ENCODE data around the gene SLC10A4. TPM values are rescaled to one million over a fixed set of nuclear protein-coding genes. Genes with fewer than 3 reads are reported as not detected.

SLC10A4 gene
- total RNA-seq, 1 donor from 2014 or later = 0.24 TPM

DNA sequence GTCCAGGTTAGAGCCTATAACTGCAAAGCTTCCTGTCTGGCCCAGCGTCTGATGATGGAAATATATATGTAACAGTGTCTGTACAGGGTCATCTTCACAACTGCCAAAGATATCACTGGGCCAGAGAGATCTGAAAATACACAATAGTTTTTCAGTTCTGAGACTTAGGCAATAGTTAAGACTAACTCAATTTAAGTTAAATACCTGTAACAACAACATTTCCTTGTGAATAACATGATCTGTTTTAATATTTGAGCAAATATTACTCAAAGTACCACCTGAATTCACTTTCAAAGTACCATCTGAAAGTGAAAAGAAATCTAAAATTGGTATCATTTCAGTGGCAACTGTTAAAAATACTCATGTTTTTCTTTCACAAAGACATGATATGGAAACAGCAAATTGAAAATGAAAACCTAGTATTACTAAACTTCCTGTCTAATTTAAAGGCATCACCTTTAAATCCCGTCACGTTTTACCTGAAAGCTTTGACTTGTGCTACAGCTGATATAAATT lies 16.5 kb downstream of the SLC10A4 start:
- H3K4me1 ChIP-seq = peaks cover 7% of the 10 kb centered on the region
- no peak overlapping the region for H3K4me2 ChIP-seq
- H3K27ac ChIP-seq = no peak overlapping the region
- H3K4me3 ChIP-seq = no peak overlapping the region
- no peaks in the 10 kb centered on the region for H3K4me1 Mint-ChIP-seq
- H3K36me3 Mint-ChIP-seq = peaks cover 4% of the 10 kb centered on the region
- H4K20me1 ChIP-seq (ENCODE audit: low read depth) = no peaks in the 10 kb centered on the region
- peaks cover 21% of the 10 kb centered on the region for H3K36me3 ChIP-seq
- no peak overlapping the region for H3K9ac ChIP-seq
- no peaks in the 10 kb centered on the region for H3K27me3 ChIP-seq
- peaks cover 4% of the 10 kb centered on the region for H3K27me3 Mint-ChIP-seq (ENCODE audit: insufficient read depth, low read depth)
- no peak overlapping the region for H3K27ac Mint-ChIP-seq
- TF ChIP-seq CTCF (IDR thresholded peaks at IDR 0.05) = no peak
- TF ChIP-seq EZH2 (IDR thresholded peaks at IDR 0.05) = no peak
- no peak for TF ChIP-seq EZH2phosphoT487 (IDR thresholded peaks at IDR 0.05)
- no peaks in the 10 kb centered on the region for H3K9me3 ChIP-seq (ENCODE audit: low read depth)
- no peaks in the 10 kb centered on the region for H3F3A ChIP-seq (ENCODE audit: low read depth)
- no peaks in the 10 kb centered on the region for H3K79me2 ChIP-seq (ENCODE audit: low read depth)
- H3K4me3 Mint-ChIP-seq = no peak overlapping the region
- no peak for DNase-seq (ENCODE audit: low spot score)
- no peak overlapping the region for H2AFZ ChIP-seq (replicated peaks)
- H3K9me3 Mint-ChIP-seq = no peaks in the 10 kb centered on the region

GRCh38 chr4:48503233-48504025 lies 20.3 kb downstream of the SLC10A4 start:
- Mint-ChIP-seq H3K36me3 (peaks cover 13% of the 10 kb centered on the region), H3K9me3 (no peaks in the 10 kb centered on the region), H3K4me1 (no peaks in the 10 kb centered on the region), H3K4me3 (no peak overlapping the region), H3K27me3 (ENCODE audit: insufficient read depth, low read depth) (no peaks in the 10 kb centered on the region), H3K27ac (no peak overlapping the region)
- Histone ChIP-seq H4K20me1 (ENCODE audit: low read depth) (no peaks in the 10 kb centered on the region), H3K9ac (no peak overlapping the region), H3K9me3 (ENCODE audit: low read depth) (no peaks in the 10 kb centered on the region), H3K4me1 (peaks cover 7% of the 10 kb centered on the region), H3K36me3 (peaks cover 21% of the 10 kb centered on the region), H3K27ac (no peak overlapping the region), H3K4me3 (no peak overlapping the region), H3K79me2 (ENCODE audit: low read depth) (no peaks in the 10 kb centered on the region), H3K4me2 (no peak overlapping the region), H3F3A (ENCODE audit: low read depth) (no peaks in the 10 kb centered on the region), H3K27me3 (no peaks in the 10 kb centered on the region), H2AFZ (replicated peaks) (no peak overlapping the region)
- TF ChIP-seq EZH2 (IDR thresholded peaks at IDR 0.05) (no peak), EZH2phosphoT487 (IDR thresholded peaks at IDR 0.05) (no peak)
- no peak for DNase-seq (ENCODE audit: low spot score)

- Histone ChIP-seq H3K4me3 (no peak overlapping the region), H3K9ac (no peak overlapping the region), H3K4me1 (peaks cover 3% of the 10 kb centered on the region), H3F3A (ENCODE audit: low read depth) (no peaks in the 10 kb centered on the region), H3K27me3 (no peaks in the 10 kb centered on the region), H2AFZ (replicated peaks) (no peak overlapping the region), H3K79me2 (ENCODE audit: low read depth) (no peaks in the 10 kb centered on the region), H4K20me1 (ENCODE audit: low read depth) (no peaks in the 10 kb centered on the region), H3K36me3 (peaks cover 18% of the 10 kb centered on the region), H3K4me2 (no peak overlapping the region), H3K9me3 (ENCODE audit: low read depth) (no peaks in the 10 kb centered on the region), H3K27ac (no peak overlapping the region)
- H3K9me3 Mint-ChIP-seq = no peaks in the 10 kb centered on the region
- H3K27ac Mint-ChIP-seq = no peak overlapping the region
- no peak overlapping the region for H3K4me3 Mint-ChIP-seq
- H3K36me3 Mint-ChIP-seq = peaks cover 18% of the 10 kb centered on the region
- no peak for DNase-seq (ENCODE audit: low spot score)
- H3K4me1 Mint-ChIP-seq = no peaks in the 10 kb centered on the region
- no peaks in the 10 kb centered on the region for H3K27me3 Mint-ChIP-seq (ENCODE audit: insufficient read depth, low read depth)
- no peak for TF ChIP-seq EZH2 (IDR thresholded peaks at IDR 0.05)
- no peak for TF ChIP-seq CTCF (IDR thresholded peaks at IDR 0.05)
- TF ChIP-seq EZH2phosphoT487 (IDR thresholded peaks at IDR 0.05) = no peak
Measured at GRCh38 chr4:48504026-48504330, 20.8 kb downstream of the SLC10A4 start.

DNA sequence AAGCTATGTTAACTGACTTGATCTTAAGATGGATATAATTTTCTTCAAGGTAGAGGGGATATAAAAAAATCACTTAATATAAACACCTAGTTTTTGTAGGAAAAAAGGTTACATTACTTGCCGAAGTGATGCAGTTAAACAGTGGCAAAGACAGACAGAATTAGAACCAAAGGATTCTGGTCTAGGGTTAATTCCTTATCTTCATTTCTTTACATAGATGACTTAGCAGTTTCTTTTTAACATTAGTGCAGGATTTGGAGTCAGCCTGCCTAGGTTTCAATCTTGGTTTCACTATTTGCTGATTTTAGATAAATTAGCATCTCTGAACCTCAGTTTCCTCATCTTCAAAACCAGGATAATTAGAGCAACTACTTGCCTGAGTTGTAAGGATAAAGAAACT lies 21.2 kb downstream of the SLC10A4 start:
- Histone ChIP-seq H2AFZ (replicated peaks) (no peak overlapping the region), H3K79me2 (ENCODE audit: low read depth) (no peaks in the 10 kb centered on the region), H3K4me1 (no peaks in the 10 kb centered on the region), H3F3A (ENCODE audit: low read depth) (no peaks in the 10 kb centered on the region), H3K27me3 (no peaks in the 10 kb centered on the region), H3K27ac (no peak overlapping the region), H3K9me3 (ENCODE audit: low read depth) (no peaks in the 10 kb centered on the region), H3K4me2 (no peak overlapping the region), H3K4me3 (no peak overlapping the region), H3K9ac (no peak overlapping the region), H3K36me3 (peaks cover 18% of the 10 kb centered on the region), H4K20me1 (ENCODE audit: low read depth) (no peaks in the 10 kb centered on the region)
- H3K4me1 Mint-ChIP-seq = no peaks in the 10 kb centered on the region
- H3K4me3 Mint-ChIP-seq = no peak overlapping the region
- H3K27ac Mint-ChIP-seq = no peak overlapping the region
- TF ChIP-seq EZH2phosphoT487 (IDR thresholded peaks at IDR 0.05) (no peak), EZH2 (IDR thresholded peaks at IDR 0.05) (no peak), CTCF (IDR thresholded peaks at IDR 0.05) (no peak)
- DNase-seq (ENCODE audit: low spot score) = no peak
- no peaks in the 10 kb centered on the region for H3K27me3 Mint-ChIP-seq (ENCODE audit: insufficient read depth, low read depth)
- no peaks in the 10 kb centered on the region for H3K9me3 Mint-ChIP-seq
- H3K36me3 Mint-ChIP-seq = peaks cover 20% of the 10 kb centered on the region
